CD14-positive monocyte (primary cell): ENCODE data around the gene RGMB. TPM values are rescaled to one million over a fixed set of nuclear protein-coding genes. Genes with fewer than 3 reads are reported as not detected.

Source experiments
- DNase-seq, 3 donors: peaks; one replicate each; pipeline ENCODE4 v3.0.0-alpha.2; 2011 to 2022
- H2AFZ ChIP-seq: 2 replicates; pipeline ENCODE4 v1.6.0; 2012; ENCODE audit warnings: mild to moderate bottlenecking, low read depth, low read length, inconsistent platforms; ENCODE audit not compliant: insufficient read depth, poor library complexity, severe bottlenecking
- H3K27ac ChIP-seq, 2 donors: 1 replicate in 1 of 2; 2 replicates in 1 of 2; pipeline ENCODE4 v1.5.1; 2012 to 2013; ENCODE audit warnings: low read length in 2 of 2, control low read depth in 1 of 2, inconsistent platforms in 1 of 2, low read depth in 1 of 2, mild to moderate bottlenecking in 1 of 2
- H3K27me3 ChIP-seq, 2 donors: one replicate each; pipeline versions ENCODE4 v1.6.0 to v1.6.1; 2011 to 2013; ENCODE audit warnings: low read length in 2 of 2; ENCODE audit not compliant: control insufficient read depth in 2 of 2, insufficient read depth in 2 of 2
- H3K36me3 ChIP-seq, 2 donors: replicated peaks in 1 of 2; 1 replicate in 1 of 2; 2 replicates in 1 of 2; pipeline versions ENCODE4 v1.5.1 to v1.6.1; 2012 to 2013; ENCODE audit warnings: low read length in 2 of 2, control low read depth in 1 of 2, inconsistent platforms in 1 of 2, mild to moderate bottlenecking in 1 of 2; ENCODE audit not compliant: insufficient read depth in 2 of 2, control insufficient read depth in 1 of 2
- H3K4me1 ChIP-seq, 2 donors: 1 replicate in 1 of 2; 2 replicates in 1 of 2; pipeline versions ENCODE4 v1.5.1 to v1.6.1; 2012 to 2013; ENCODE audit warnings: low read length in 2 of 2, control low read depth in 1 of 2, inconsistent platforms in 1 of 2, mild to moderate bottlenecking in 1 of 2, moderate library complexity in 1 of 2; ENCODE audit not compliant: insufficient read depth in 2 of 2, control insufficient read depth in 1 of 2
- H3K4me2 ChIP-seq: replicated peaks from 2 replicates; pipeline ENCODE3; 2012; ENCODE audit warnings: low read length, moderate library complexity, mild to moderate bottlenecking; ENCODE audit not compliant: poor library complexity, severe bottlenecking; ENCODE audit errors: extremely low read depth
- H3K4me3 ChIP-seq, 3 experiments: fragments of 200-600 bp in 1 of 3; sonication (generic) in 1 of 3; replicated peaks in 1 of 3; 1 replicate in 2 of 3; 2 replicates in 1 of 3; pipeline ENCODE4 v1.5.1; 2011 to 2013; ENCODE audit warnings: low read length in 3 of 3, mild to moderate bottlenecking in 3 of 3, control low read depth in 2 of 3, low read depth in 2 of 3, inconsistent platforms in 1 of 3, moderate library complexity in 1 of 3
- H3K79me2 ChIP-seq: 2 replicates; pipeline ENCODE4 v1.6.0; 2012; ENCODE audit warnings: mild to moderate bottlenecking, control low read depth, inconsistent platforms, low read length, moderate library complexity; ENCODE audit not compliant: insufficient read depth
- H3K9ac ChIP-seq: 2 replicates; pipeline ENCODE4 v1.6.0; 2017; ENCODE audit warnings: low read length, mild to moderate bottlenecking; ENCODE audit not compliant: insufficient read depth, poor library complexity, severe bottlenecking
- H3K9me3 ChIP-seq, 2 donors: replicated peaks in 1 of 2; 1 replicate in 1 of 2; 2 replicates in 1 of 2; pipeline versions ENCODE4 v1.5.1 to v1.6.1; 2012 to 2013; ENCODE audit warnings: low read length in 2 of 2, control low read depth in 1 of 2; ENCODE audit not compliant: control insufficient read depth in 1 of 2, insufficient read depth in 1 of 2
- H4K20me1 ChIP-seq: 2 replicates; pipeline ENCODE4 v1.6.0; 2012; ENCODE audit warnings: mild to moderate bottlenecking, low read length, control low read depth, moderate library complexity; ENCODE audit not compliant: insufficient read depth
- H3K27ac Mint-ChIP-seq, 7 donors: one replicate each; pipeline ENCODE4 v1.8.0; 2020; ENCODE audit warnings: mild to moderate bottlenecking in 7 of 7, mixed read lengths in 7 of 7, moderate library complexity in 6 of 7, inconsistent platforms in 2 of 7
- H3K27me3 Mint-ChIP-seq, 3 donors: one replicate each; pipeline ENCODE4 v1.8.0; 2021 to 2022; ENCODE audit warnings: low read depth in 3 of 3, mild to moderate bottlenecking in 3 of 3, mixed read lengths in 3 of 3, moderate library complexity in 3 of 3, inconsistent platforms in 1 of 3
- H3K36me3 Mint-ChIP-seq, 2 donors: one replicate each; pipeline ENCODE4 v1.8.0; 2020; ENCODE audit warnings: mixed read lengths in 2 of 2, inconsistent platforms in 1 of 2, mild to moderate bottlenecking in 1 of 2
- H3K4me1 Mint-ChIP-seq: one replicate; pipeline ENCODE4 v1.8.0; 2020; ENCODE audit warnings: mild to moderate bottlenecking, mixed read lengths
- H3K4me3 Mint-ChIP-seq, 2 donors: one replicate each; pipeline ENCODE4 v1.8.0; 2020; ENCODE audit warnings: mild to moderate bottlenecking in 2 of 2, mixed read lengths in 2 of 2, moderate library complexity in 1 of 2
- H3K9me3 Mint-ChIP-seq, 7 donors: one replicate each; pipeline ENCODE4 v1.8.0; 2020 to 2022; ENCODE audit warnings: mixed read lengths in 7 of 7, mild to moderate bottlenecking in 6 of 7, moderate library complexity in 6 of 7, inconsistent platforms in 2 of 7
- WGBS: methylation state at CpG from one replicate; pipeline ENCODE4 v1.1.5; 2013; ENCODE audit warnings: missing lambda C conversion rate; ENCODE audit not compliant: insufficient coverage; 5-methylcytosine and 5-hydroxymethylcytosine counted together
- intact Hi-C, 2 donors: fragments of 100-400 bp; cut with micrococcal nuclease; formaldehyde crosslinking; loops; one replicate each; pipeline versions ENCODE4 v1.15.0 to v1.15.1; 2023
- polyA plus RNA-seq, 3 donors: library from polyadenylated mRNA; depleted of rRNA in 1 of 3; unstranded in 2 of 3; stranded (reverse) in 1 of 3; fragments of 300-500 nt in 2 of 3; fragments of >200 nt in 1 of 3; fragmentation: Illumina TruSeq in 2 of 3; gene quantifications; 1 replicate in 2 of 3; 2 replicates in 1 of 3; pipeline ENCODE4 v1.2.3, GENCODE V29; 2012 to 2021
- TF ChIP-seq, protein P1 (sequence below): fragments of 200-600 bp; IDR thresholded peaks from one replicate; pipeline ENCODE4 v1.8.0; 2022; ENCODE audit warnings: antibody characterized with exemption, mild to moderate bottlenecking

Gene RGMB
- polyA plus RNA-seq, 3 donors: 0.12 to 0.17 TPM; not detected in 1

GRCh38 chr5:98767581-98767980, 5.9 kb upstream of the RGMB start:
- Histone ChIP-seq H3K36me3 (no peaks in the 10 kb centered on the region), H3K79me2 (no peaks in the 10 kb centered on the region), H4K20me1 (no peaks in the 10 kb centered on the region), H3K4me2 (no peak overlapping the region), H3K9ac (no peak overlapping the region), H3K27me3 (peaks cover 53 to 81% of the 10 kb centered on the region in 2 donors), H3K9me3 (peaks cover 0 to 7% of the 10 kb centered on the region in 2 donors), H2AFZ (no peak overlapping the region), H3K27ac (no peak overlapping the region), H3K4me1 (peaks cover 35 to 39% of the 10 kb centered on the region in 2 donors), H3K4me3 (no peak overlapping the region)
- H3K27me3 Mint-ChIP-seq: peaks cover 65 to 88% (median 78%) of the 10 kb centered on the region in 3 donors
- H3K36me3 Mint-ChIP-seq: peaks cover 3 to 10% of the 10 kb centered on the region in 2 donors
- H3K27ac Mint-ChIP-seq: no peak overlapping the region
- TF ChIP-seq, protein P1, sequence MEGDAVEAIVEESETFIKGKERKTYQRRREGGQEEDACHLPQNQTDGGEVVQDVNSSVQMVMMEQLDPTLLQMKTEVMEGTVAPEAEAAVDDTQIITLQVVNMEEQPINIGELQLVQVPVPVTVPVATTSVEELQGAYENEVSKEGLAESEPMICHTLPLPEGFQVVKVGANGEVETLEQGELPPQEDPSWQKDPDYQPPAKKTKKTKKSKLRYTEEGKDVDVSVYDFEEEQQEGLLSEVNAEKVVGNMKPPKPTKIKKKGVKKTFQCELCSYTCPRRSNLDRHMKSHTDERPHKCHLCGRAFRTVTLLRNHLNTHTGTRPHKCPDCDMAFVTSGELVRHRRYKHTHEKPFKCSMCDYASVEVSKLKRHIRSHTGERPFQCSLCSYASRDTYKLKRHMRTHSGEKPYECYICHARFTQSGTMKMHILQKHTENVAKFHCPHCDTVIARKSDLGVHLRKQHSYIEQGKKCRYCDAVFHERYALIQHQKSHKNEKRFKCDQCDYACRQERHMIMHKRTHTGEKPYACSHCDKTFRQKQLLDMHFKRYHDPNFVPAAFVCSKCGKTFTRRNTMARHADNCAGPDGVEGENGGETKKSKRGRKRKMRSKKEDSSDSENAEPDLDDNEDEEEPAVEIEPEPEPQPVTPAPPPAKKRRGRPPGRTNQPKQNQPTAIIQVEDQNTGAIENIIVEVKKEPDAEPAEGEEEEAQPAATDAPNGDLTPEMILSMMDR: no peak
- DNase-seq: no peak
- H3K4me1 Mint-ChIP-seq: peaks cover 38% of the 10 kb centered on the region
- no CpG with 5 or more reads among the region's 2 CpGs for WGBS
- peak overlapping the region in 1 of 2 donors; percentile 91 for H3K4me3 Mint-ChIP-seq
- peaks cover 0 to 41% (median 25%) of the 10 kb centered on the region in 7 donors for H3K9me3 Mint-ChIP-seq
- intact Hi-C loops: no loop called here

DNA sequence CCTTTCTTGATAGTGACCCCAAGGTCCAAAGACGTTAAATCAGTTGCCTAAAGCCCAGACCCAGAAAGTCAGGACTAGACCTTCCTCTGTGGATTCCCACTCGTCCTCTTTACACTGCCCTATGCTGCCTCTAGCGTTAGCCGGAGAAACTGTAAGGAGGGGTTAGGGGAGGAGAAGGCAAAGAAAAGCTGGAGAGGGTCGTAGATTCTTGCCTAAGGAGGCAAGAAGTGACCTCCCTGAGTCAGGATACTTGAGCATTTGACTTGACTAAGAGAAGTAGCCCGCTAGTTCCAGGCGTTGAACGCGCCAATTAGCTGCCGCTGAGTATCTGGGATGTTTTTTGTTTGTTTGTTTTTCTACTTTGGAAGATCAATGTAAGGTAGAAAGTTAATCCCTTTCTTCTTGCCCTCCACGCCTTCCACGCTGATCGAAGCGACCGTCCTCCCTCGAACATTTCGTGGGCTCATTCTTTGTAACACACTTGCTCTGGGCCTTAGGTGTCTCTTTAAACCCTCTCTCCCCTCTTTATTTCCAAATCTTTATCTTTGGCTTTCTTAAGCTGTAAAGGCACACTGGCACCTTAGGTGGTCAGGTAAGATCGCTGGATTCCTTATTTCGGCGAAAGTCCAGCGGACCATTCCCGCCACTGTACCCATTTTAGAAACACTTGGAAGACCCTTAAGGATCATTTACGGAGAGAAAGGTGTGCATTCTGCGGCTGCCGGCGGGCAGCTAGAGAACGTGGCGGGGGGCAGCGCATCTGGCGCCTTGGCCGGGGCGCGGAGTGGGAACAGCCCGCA, 5.1 kb upstream of the RGMB start:
- Histone ChIP-seq H3K4me2 (peak overlapping the region; percentile 98), H3K27ac (no peak overlapping the region), H3K79me2 (no peaks in the 10 kb centered on the region), H3K4me1 (peaks cover 43 to 47% of the 10 kb centered on the region in 2 donors), H3K36me3 (no peaks in the 10 kb centered on the region), H3K27me3 (peaks cover 54 to 88% of the 10 kb centered on the region in 2 donors), H3K9ac (peak overlapping the region; percentile 9), H4K20me1 (no peaks in the 10 kb centered on the region), H3K9me3 (peaks cover 7 to 14% of the 10 kb centered on the region in 2 donors), H2AFZ (peak overlapping the region; percentile 69), H3K4me3 (peak overlapping the region in 1 of 3 experiments; percentile 84)
- intact Hi-C loops: no loop called here
- no peak overlapping the region for H3K27ac Mint-ChIP-seq
- TF ChIP-seq, protein P1: peak; percentile 82
- H3K36me3 Mint-ChIP-seq: peaks cover 11 to 16% of the 10 kb centered on the region in 2 donors
- H3K4me3 Mint-ChIP-seq: peak overlapping the region; percentile 89 to 91
- peaks cover 67 to 88% (median 79%) of the 10 kb centered on the region in 3 donors for H3K27me3 Mint-ChIP-seq
- H3K9me3 Mint-ChIP-seq: peaks cover 7 to 42% (median 33%) of the 10 kb centered on the region in 7 donors
- DNase-seq: peak in 2 of 3 donors; percentile 32 to 48
- 2% methylated on average over 23 of the region's 34 CpGs for WGBS
- peaks cover 45% of the 10 kb centered on the region for H3K4me1 Mint-ChIP-seq
